K562 (cell line): Measurements from ENCODE around the gene RBFOX1. TPM values are rescaled to one million over a fixed set of nuclear protein-coding genes. Genes with fewer than 3 reads are reported as not detected.

Experiments used
- ATAC-seq: fragments of 200-7000 bp; cut with Tn5 transposase; 3 replicates; pipeline ENCODE4 v1.9.1; 2020; ENCODE audit warnings: moderate library complexity
- BruUV-seq: library from RNA; stranded (reverse); fragments of 400-500 nt; replicated peaks from 2 replicates; lab custom pipeline; 2021; lab: Mats Ljungman, UMichigan
- CTCF ChIA-PET: fragments of 300-600 bp; formaldehyde crosslinking; extraction: SDS; loops from one replicate; lab custom pipeline; 2021; ENCODE audit warnings: low intra/inter-chr PET ratio; lab: Yijun Ruan, JAX
- POLR2A ChIA-PET: fragments of 300-600, 350-650 bp; sonication (Branson Sonifier 250); formaldehyde crosslinking; extraction: SDS; loops from one replicate; lab custom pipeline; 2021; ENCODE audit warnings: antibody characterized with exemption, inconsistent platforms; lab: Yijun Ruan, JAX
- DNase-seq, 4 experiments: peaks; one replicate each; pipeline versions ENCODE4 v3.0.0 to v3.0.0-alpha.2; 2011 to 2018; ENCODE audit warnings: low spot score in 3 of 4, mixed read lengths in 3 of 4; ENCODE audit errors: extremely low read depth in 1 of 4
- FAIRE-seq: peaks from 2 replicates; lab custom pipeline; 2011; peaks lifted over from hg19 to GRCh38; lab: Jason Lieb, UNC
- H2AFZ ChIP-seq: 2 replicates; pipeline ENCODE4 v1.6.0; 2011; ENCODE audit warnings: low read depth, low read length, control low read depth, inconsistent platforms
- H3K27ac ChIP-seq: fragments of 200-600 bp; 3 replicates; pipeline ENCODE4 v1.8.0; 2011; ENCODE audit warnings: low read depth, mild to moderate bottlenecking, control low read depth, inconsistent platforms, low read length, moderate library complexity, mixed read lengths; ENCODE audit errors: extremely low read depth
- H3K27me3 ChIP-seq, 2 experiments: fragments of 300-600 bp in 1 of 2; 2 replicates in 1 of 2; 3 replicates in 1 of 2; pipeline versions ENCODE4 v1.6.0 to v1.8.0; 2011; ENCODE audit warnings: inconsistent platforms in 2 of 2, low read length in 2 of 2, mild to moderate bottlenecking in 1 of 2, mixed read lengths in 1 of 2, moderate library complexity in 1 of 2; ENCODE audit not compliant: control insufficient read depth in 2 of 2, insufficient read depth in 2 of 2
- H3K36me3 ChIP-seq: fragments of 300-600 bp; 3 replicates; pipeline ENCODE4 v1.8.0; 2011; ENCODE audit warnings: mild to moderate bottlenecking, low read length, inconsistent platforms; ENCODE audit not compliant: control insufficient read depth, insufficient read depth
- H3K4me1 ChIP-seq, 2 experiments: fragments of 200-600 bp in 1 of 2; replicated peaks in 1 of 2; 2 replicates in 1 of 2; 3 replicates in 1 of 2; pipeline versions ENCODE4 v1.5.1 to v1.8.0; 2011; ENCODE audit warnings: inconsistent platforms in 2 of 2, low read length in 2 of 2, mild to moderate bottlenecking in 1 of 2, mixed read lengths in 1 of 2, moderate library complexity in 1 of 2; ENCODE audit not compliant: control insufficient read depth in 2 of 2, insufficient read depth in 2 of 2
- H3K4me2 ChIP-seq: 2 replicates; pipeline ENCODE4 v1.6.1; 2011; ENCODE audit warnings: low read length, control low read depth, inconsistent platforms, mixed read lengths; ENCODE audit not compliant: insufficient read depth
- H3K4me3 ChIP-seq: fragments of 200-600 bp; sonication (generic), shearing (Covaris generic); 2 replicates; pipeline ENCODE4 v1.5.1; 2016; ENCODE audit warnings: control low read depth, inconsistent platforms
- H3K79me2 ChIP-seq: fragments of 200-600 bp; 3 replicates; pipeline ENCODE4 v1.8.0; 2011; ENCODE audit warnings: low read length, inconsistent platforms; ENCODE audit not compliant: control insufficient read depth, insufficient read depth
- H3K9ac ChIP-seq, 2 experiments: 2 replicates each; pipeline versions ENCODE4 v1.6.0 to v1.6.1; 2011; ENCODE audit warnings: low read depth in 2 of 2, low read length in 2 of 2, control low read depth in 1 of 2, inconsistent platforms in 1 of 2, mild to moderate bottlenecking in 1 of 2, mixed read lengths in 1 of 2; ENCODE audit not compliant: insufficient read depth in 1 of 2
- H3K9me1 ChIP-seq: one replicate; pipeline ENCODE4 v1.6.0; 2011; ENCODE audit warnings: inconsistent platforms, mild to moderate bottlenecking, low read length, moderate library complexity; ENCODE audit not compliant: control insufficient read depth, insufficient read depth
- H3K9me3 ChIP-seq: replicated peaks from 2 replicates; pipeline ENCODE4 v1.5.1; 2011; ENCODE audit warnings: low read depth, low read length, inconsistent platforms; ENCODE audit not compliant: control insufficient read depth, insufficient read depth
- H4K20me1 ChIP-seq: replicated peaks from 2 replicates; pipeline ENCODE4 v1.6.1; 2011; ENCODE audit warnings: low read length, inconsistent platforms, mixed read lengths; ENCODE audit not compliant: control insufficient read depth, insufficient read depth
- EWSR1 ChIP-seq: fragments of 450-650 bp; IDR thresholded peaks from 2 replicates; pipeline ENCODE4 v1.6.1; 2018; ENCODE audit warnings: borderline replicate concordance, mild to moderate bottlenecking, low read depth, moderate library complexity; ENCODE audit not compliant: partially characterized antibody
- FOXP1 ChIP-seq: sonication (generic); formaldehyde crosslinking; IDR thresholded peaks from 2 replicates; pipeline ENCODE4 v1.8.0; 2022; ENCODE audit warnings: mild to moderate bottlenecking, missing genetic modification reagents
- JUNB ChIP-seq: fragments of 450-650 bp; formaldehyde crosslinking; conservative IDR thresholded peaks from 2 replicates; pipeline ENCODE4 v1.4.0; 2020; ENCODE audit warnings: mild to moderate bottlenecking
- NR3C1 ChIP-seq: sonication (generic); formaldehyde crosslinking; IDR thresholded peaks from 2 replicates; pipeline ENCODE4 v1.8.1; 2022; ENCODE audit warnings: missing genetic modification reagents
- SMARCE1 ChIP-seq: fragments of 450-650 bp; IDR thresholded peaks from 2 replicates; pipeline ENCODE4 v1.7.1; 2016; ENCODE audit warnings: mild to moderate bottlenecking
- ZNF407 ChIP-seq: fragments of 450-650 bp; IDR thresholded peaks from 2 replicates; pipeline ENCODE4 v1.6.1; 2016; ENCODE audit warnings: low read depth
- ZNF512 ChIP-seq: IDR thresholded peaks from 2 replicates; pipeline ENCODE4 v1.6.1; 2016; ENCODE audit warnings: missing genetic modification characterization, missing compliant biosample characterization
- WGBS: fragments of 100-300 bp; shearing (Covaris generic); methylation state at CpG from one replicate; pipeline ENCODE4 v1.1.6; 2016; ENCODE audit warnings: low coverage, mixed read lengths; ENCODE audit not compliant: insufficient coverage; ENCODE audit errors: missing lambda C conversion rate; 5-methylcytosine and 5-hydroxymethylcytosine counted together
- in situ Hi-C: fragments of 300-500 bp; cut with MboI; formaldehyde crosslinking; loops from 4 replicates; pipeline ENCODE4 v1.15.0; 2018; ENCODE audit warnings: inconsistent platforms, mixed read lengths
- intact Hi-C: fragments of 100-400 bp; cut with micrococcal nuclease; formaldehyde crosslinking; loops from 2 replicates; pipeline ENCODE4 v1.14.2; 2022
- polyA plus RNA-seq, 8 experiments: library from polyadenylated mRNA; depleted of rRNA in 4 of 8; stranded (reverse) in 5 of 8; unstranded in 3 of 8; fragments of >200 nt; fragmentation: Nextera tagmentation in 2 of 8; fragmentation: Illumina TruSeq in 1 of 8; extraction: Ambion mirVana in 2 of 8; extraction: Trizol in 1 of 8; gene quantifications; 2 replicates each; pipeline versions ENCODE4 v1.2.1 to v1.2.3, GENCODE V29; 2011 to 2014; ENCODE audit warnings: inconsistent platforms in 1 of 8, missing spikeins in 1 of 8
- total RNA-seq, 7 experiments: library from RNA; depleted of rRNA in 6 of 7; stranded (reverse); fragments of >200 nt in 6 of 7; fragmentation: Illumina TruSeq in 2 of 7; extraction: Trizol in 2 of 7; gene quantifications; 2 replicates each; pipeline versions ENCODE4 v1.2.1 to v1.2.3, GENCODE V29; 2011 to 2021; ENCODE audit warnings: low replicate concordance in 1 of 7

RBFOX1 gene
- total and polyA plus RNA-seq, 9 of the 15 experiments (the other 6 are each of a cell fraction or from before 2014, with no cell fraction given), result 0.03 TPM; not detected in 8

- intact Hi-C loops (no loop called here), in situ Hi-C loops (no loop called here)
- no peaks in the 10 kb centered on the region for H3K4me1 ChIP-seq
- DNase-seq (no peak), FAIRE-seq (no peak), ATAC-seq (no peak)
- BruUV-seq, result no TSS peak
- ChIA-PET POLR2A (interaction anchor here (0.6 to 0.8 kb wide), 2 partner anchors 18 to 203 kb away, joined by 3 read pairs; no protein-coding TSS in a partner anchor), CTCF (no interaction called here)
- H3K9me1 ChIP-seq, result no peaks in the 10 kb centered on the region
- H2AFZ ChIP-seq, result no peak overlapping the region
- no peak overlapping the region for H3K4me2 ChIP-seq
- H4K20me1 ChIP-seq, result no peaks in the 10 kb centered on the region; the same call in 1 of the 2 replicates
- TF ChIP-seq ZNF407 (no peak), SMARCE1 (no peak), FOXP1 (CRISPR knock-in tag) (no peak), NR3C1 (CRISPR knock-in tag) (no peak), ZNF512 (tag) (no peak), JUNB (CRISPR knock-in tag) (no peak), EWSR1 (no peak)
- no peak overlapping the region for H3K27ac ChIP-seq
- H3K36me3 ChIP-seq, result no peaks in the 10 kb centered on the region
- no peaks in the 10 kb centered on the region for H3K9me3 ChIP-seq
- no peak overlapping the region for H3K9ac ChIP-seq
- H3K27me3 ChIP-seq, result no peaks in the 10 kb centered on the region
- H3K4me3 ChIP-seq, result no peak overlapping the region
- WGBS, result 0% methylated on average over 4 of the region's 4 CpGs
- H3K79me2 ChIP-seq, result no peaks in the 10 kb centered on the region
These were observed 36.6 kb downstream of the RBFOX1 start for GRCh38 chr16:7369204-7369603.
